Measurements from ENCODE around the gene FBXL19. TPM values are rescaled to one million over a fixed set of nuclear protein-coding genes. Genes with fewer than 3 reads are reported as not detected.
A peak's percentile ranks its signal among the peaks of the same experiment; 100 is the strongest.

FBXL19 gene
- total and polyA plus RNA-seq, 2 of the 13 experiments (the other 11 are each of a cell fraction or from before 2014, with no cell fraction given), result 6.0 to 13.7 TPM

DNA sequence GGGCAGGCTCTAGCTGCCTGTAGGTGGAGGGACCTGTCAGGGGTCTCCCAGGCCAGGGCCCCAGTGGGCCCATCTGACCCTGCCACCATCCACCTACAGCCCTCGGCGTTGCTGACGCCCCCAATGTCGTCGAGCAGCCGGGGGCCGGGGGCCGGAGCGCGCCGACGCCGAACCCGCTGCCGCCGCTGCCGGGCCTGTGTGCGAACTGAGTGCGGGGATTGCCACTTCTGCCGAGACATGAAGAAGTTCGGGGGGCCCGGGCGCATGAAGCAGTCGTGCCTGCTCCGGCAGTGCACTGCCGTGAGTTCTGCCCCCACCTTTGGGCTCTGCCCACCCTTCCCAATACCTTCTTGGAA is 2.2 kb downstream of the FBXL19 start:
- ATAC-seq, result no peak
- Histone ChIP-seq H3K79me2 (ENCODE audit: insufficient read depth, low read length) (no peaks in the 10 kb centered on the region), H4K20me1 (ENCODE audit: insufficient read depth, low read length) (no peaks in the 10 kb centered on the region; the same call in 1 of the 2 replicates), H3K36me3 (replicated peaks in 1 of 2; ENCODE audit: control insufficient read depth in 1 of 2, insufficient read depth in 2 of 2, low read length in 2 of 2) (peaks cover 7 to 12% of the 10 kb centered on the region in 2 experiments; a peak in 4 of 5 replicates), H3K4me1 (ENCODE audit: insufficient read depth, low read length) (peaks cover 19% of the 10 kb centered on the region), H3K27ac (ENCODE audit: extremely low read length, insufficient read depth, low read length) (no peak overlapping the region), H3K4me2 (ENCODE audit: low read depth, low read length) (no peak overlapping the region), H3K4me3 (replicated peaks in 1 of 3; ENCODE audit: insufficient read depth in 1 of 3, low read depth in 2 of 3, low read length in 3 of 3) (no peak overlapping the region), H3K9ac (ENCODE audit: insufficient read depth, low read depth, low read length) (no peak overlapping the region), H2AFZ (ENCODE audit: low read length) (no peak overlapping the region), H3K27me3 (ENCODE audit: control insufficient read depth in 1 of 2, insufficient read depth in 2 of 2, low read length in 2 of 2) (no peaks in the 10 kb centered on the region; a peak in 1 of 5 replicates), H3K9me3 (ENCODE audit: low read length) (no peaks in the 10 kb centered on the region)
- no TSS peak for BruUV-seq (replicated peaks)
- no peak for TF ChIP-seq ZBTB1 (CRISPR knock-in tag; IDR thresholded peaks at IDR 0.05; ENCODE audit: borderline replicate concordance)
- no peak for TF ChIP-seq TBX3 (IDR thresholded peaks at IDR 0.05; ENCODE audit: borderline replicate concordance)
- TF ChIP-seq ZNF550 (CRISPR knock-in tag; IDR thresholded peaks at IDR 0.05; ENCODE audit: borderline replicate concordance), result no peak
- TF ChIP-seq RBFOX2 (IDR thresholded peaks at IDR 0.05; ENCODE audit: low read depth, low read length), result peak; percentile 58
- TF ChIP-seq, protein P1, sequence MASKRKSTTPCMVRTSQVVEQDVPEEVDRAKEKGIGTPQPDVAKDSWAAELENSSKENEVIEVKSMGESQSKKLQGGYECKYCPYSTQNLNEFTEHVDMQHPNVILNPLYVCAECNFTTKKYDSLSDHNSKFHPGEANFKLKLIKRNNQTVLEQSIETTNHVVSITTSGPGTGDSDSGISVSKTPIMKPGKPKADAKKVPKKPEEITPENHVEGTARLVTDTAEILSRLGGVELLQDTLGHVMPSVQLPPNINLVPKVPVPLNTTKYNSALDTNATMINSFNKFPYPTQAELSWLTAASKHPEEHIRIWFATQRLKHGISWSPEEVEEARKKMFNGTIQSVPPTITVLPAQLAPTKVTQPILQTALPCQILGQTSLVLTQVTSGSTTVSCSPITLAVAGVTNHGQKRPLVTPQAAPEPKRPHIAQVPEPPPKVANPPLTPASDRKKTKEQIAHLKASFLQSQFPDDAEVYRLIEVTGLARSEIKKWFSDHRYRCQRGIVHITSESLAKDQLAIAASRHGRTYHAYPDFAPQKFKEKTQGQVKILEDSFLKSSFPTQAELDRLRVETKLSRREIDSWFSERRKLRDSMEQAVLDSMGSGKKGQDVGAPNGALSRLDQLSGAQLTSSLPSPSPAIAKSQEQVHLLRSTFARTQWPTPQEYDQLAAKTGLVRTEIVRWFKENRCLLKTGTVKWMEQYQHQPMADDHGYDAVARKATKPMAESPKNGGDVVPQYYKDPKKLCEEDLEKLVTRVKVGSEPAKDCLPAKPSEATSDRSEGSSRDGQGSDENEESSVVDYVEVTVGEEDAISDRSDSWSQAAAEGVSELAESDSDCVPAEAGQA (IDR thresholded peaks at IDR 0.05; ENCODE audit: low read depth), result no peak
- TF ChIP-seq, protein P1 (CRISPR knock-in tag; IDR thresholded peaks at IDR 0.05; ENCODE audit: borderline replicate concordance), result no peak
- TF ChIP-seq AGO2 (optimal IDR thresholded peaks at IDR 0.05; ENCODE audit: low read depth, low read length), result peak; percentile 57
- in situ Hi-C loops (cut with HindIII; ENCODE audit: extremely low pct_ligation_motif_present, low pct_unique_long_range_greater_than_20kb) (no loop called here), intact Hi-C loops (cut with micrococcal nuclease; ENCODE audit: unreplicated experiment) (loop anchor here (10.0 kb wide), 1 partner anchor 231 kb away; the partner anchor contains the start of gene SRCAP)
- ChIA-PET CTCF (ENCODE audit: low intra/inter-chr PET ratio, low total read pairs) (no interaction called here), POLR2A (interaction anchor here (0.6 to 1.0 kb wide), 2 partner anchors 16 to 591 kb away, joined by 3 read pairs; no protein-coding TSS in a partner anchor)
- DNase-seq (ENCODE audit: low spot score), result no peak
- no peak for FAIRE-seq
- WGBS (ENCODE audit: low lambda C conversion rate), result 98% methylated on average over 23 of the region's 26 CpGs

All from HepG2 (cell line).